ENCODE measurements around the gene EGFL6. TPM values are rescaled to one million over a fixed set of nuclear protein-coding genes. Genes with fewer than 3 reads are reported as not detected.

Gene EGFL6
- polyA plus RNA-seq, 1 donor (not counting 4 experiments of a cell fraction or from before 2014, with no cell fraction given), result 0.38 TPM

DNA sequence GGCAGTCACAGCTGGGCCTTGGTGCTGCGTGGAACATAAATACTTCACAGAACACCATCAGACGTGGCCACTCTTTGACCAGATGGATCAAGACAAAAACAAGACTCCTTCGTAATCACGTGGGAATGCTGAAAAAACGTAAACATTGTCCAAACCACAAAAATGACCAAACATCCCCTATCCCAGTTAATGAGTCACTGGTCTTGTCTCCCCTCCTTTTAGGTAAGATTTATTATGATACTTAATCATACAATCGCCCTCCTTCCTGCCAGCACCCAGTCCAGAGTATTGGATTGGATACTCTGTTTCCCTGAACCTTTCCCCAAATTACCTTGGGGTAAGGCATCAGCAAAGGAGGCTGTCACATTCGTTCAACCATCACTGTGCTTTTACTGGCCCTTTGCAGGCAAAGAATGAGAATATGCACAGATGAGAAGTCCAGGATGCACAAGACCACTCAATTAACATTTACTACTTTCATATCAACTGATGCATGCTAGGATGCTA lies 82.9 kb downstream of the EGFL6 start:
- Histone ChIP-seq H4K20me1 (ENCODE audit: control insufficient read depth, extremely low read depth, insufficient read depth, low read length) (no peaks in the 10 kb centered on the region), H3K79me2 (ENCODE audit: control insufficient read depth, insufficient read depth, low read length) (no peaks in the 10 kb centered on the region), H3K36me3 (ENCODE audit: control insufficient read depth in 2 of 2, extremely low read depth in 1 of 2, insufficient read depth in 2 of 2, low read length in 2 of 2) (no peaks in the 10 kb centered on the region), H2AFZ (ENCODE audit: control insufficient read depth, low read length) (peak overlapping the region; percentile 81), H3K27ac (ENCODE audit: control insufficient read depth, insufficient read depth, low read length) (peak overlapping the region; percentile 16), H3K9me1 (ENCODE audit: control insufficient read depth, extremely low read depth, insufficient read depth, low read length) (no peaks in the 10 kb centered on the region), H3K4me2 (ENCODE audit: control insufficient read depth, extremely low read depth, insufficient read depth, low read depth, low read length) (peak overlapping the region; percentile 71), H3K9me3 (ENCODE audit: control insufficient read depth, low read depth, low read length) (no peaks in the 10 kb centered on the region), H3K9ac (ENCODE audit: control insufficient read depth, extremely low read depth, insufficient read depth, low read length) (peak overlapping the region; percentile 88), H3K4me1 (ENCODE audit: control insufficient read depth, extremely low read depth, insufficient read depth, low read length) (peaks cover 12% of the 10 kb centered on the region), H3K27me3 (ENCODE audit: control insufficient read depth, extremely low read depth, insufficient read depth, low read length) (peaks cover 4% of the 10 kb centered on the region), H3K4me3 (ENCODE audit: control insufficient read depth in 2 of 3, extremely low read depth in 1 of 3, insufficient read depth in 2 of 3, low read depth in 1 of 3, low read length in 3 of 3) (peak overlapping the region; percentile 44 to 60 (median 57))
- no peak for FAIRE-seq
- DNase-seq (ENCODE audit: low read depth, low spot score), result no peak
- TF ChIP-seq, protein P1, sequence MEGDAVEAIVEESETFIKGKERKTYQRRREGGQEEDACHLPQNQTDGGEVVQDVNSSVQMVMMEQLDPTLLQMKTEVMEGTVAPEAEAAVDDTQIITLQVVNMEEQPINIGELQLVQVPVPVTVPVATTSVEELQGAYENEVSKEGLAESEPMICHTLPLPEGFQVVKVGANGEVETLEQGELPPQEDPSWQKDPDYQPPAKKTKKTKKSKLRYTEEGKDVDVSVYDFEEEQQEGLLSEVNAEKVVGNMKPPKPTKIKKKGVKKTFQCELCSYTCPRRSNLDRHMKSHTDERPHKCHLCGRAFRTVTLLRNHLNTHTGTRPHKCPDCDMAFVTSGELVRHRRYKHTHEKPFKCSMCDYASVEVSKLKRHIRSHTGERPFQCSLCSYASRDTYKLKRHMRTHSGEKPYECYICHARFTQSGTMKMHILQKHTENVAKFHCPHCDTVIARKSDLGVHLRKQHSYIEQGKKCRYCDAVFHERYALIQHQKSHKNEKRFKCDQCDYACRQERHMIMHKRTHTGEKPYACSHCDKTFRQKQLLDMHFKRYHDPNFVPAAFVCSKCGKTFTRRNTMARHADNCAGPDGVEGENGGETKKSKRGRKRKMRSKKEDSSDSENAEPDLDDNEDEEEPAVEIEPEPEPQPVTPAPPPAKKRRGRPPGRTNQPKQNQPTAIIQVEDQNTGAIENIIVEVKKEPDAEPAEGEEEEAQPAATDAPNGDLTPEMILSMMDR (optimal IDR thresholded peaks at IDR 0.05 in 1 of 3, IDR thresholded peaks at IDR 0.05 in 1 of 3, conservative IDR thresholded peaks at IDR 0.05 in 1 of 3; ENCODE audit: extremely low read depth in 1 of 3, insufficient read depth in 2 of 3, low read length in 3 of 3), result no peak
- no peak for TF ChIP-seq EZH2 (IDR thresholded peaks at IDR 0.05; ENCODE audit: low read length)
- dilution Hi-C loops (cut with MboI; ENCODE audit: extremely low pct_ligation_motif_present, low sequenced_read_pairs), result no loop called here

DNA sequence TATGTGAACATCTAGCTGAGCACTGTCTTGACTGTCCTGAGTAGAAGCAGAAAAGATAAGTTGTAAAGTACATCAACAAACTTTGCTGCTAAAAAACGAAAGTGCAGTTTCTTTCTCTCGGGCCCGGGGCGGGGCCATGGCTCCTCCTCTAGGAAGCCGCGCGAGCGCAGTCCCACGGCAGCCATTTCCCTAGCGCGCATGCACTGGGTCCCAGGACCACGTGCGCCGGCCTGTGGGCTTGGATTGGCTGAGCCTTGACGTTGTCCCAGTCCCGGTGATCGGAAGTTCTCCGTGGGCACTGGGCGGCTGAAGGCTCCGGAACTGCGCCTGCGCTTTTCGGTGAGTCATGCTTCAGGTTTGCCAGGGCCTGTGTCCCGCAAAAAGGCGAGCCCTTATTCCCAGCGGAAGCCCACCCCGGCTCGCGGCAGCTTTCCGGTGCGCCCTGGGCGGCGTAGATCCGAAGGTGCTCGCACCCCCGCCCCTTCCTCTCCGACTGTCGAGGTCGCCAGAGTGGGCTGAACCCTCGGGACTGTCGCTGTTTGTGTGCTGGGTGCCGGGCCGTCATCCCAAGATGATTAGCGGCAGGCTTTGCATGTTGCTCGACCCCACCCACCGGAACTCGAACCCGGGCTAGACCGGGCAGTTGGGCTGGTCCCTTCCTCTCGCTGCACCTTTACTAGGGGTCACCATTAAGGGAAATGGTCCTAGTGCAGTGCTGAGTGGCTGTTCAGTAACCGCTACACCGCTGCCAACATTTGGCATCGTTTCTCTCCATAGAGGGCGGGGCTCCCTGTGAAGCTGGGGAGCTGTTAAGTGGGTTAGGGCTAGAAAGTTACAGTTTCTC lies 83.7 kb downstream of the EGFL6 start, which contains the start of gene TCEANC:
Gene TCEANC, plus strand, starts transcription at position 292 of the 844 bp plus-strand sequence. CDS start 9,368 bp downstream, outside the sequence.
- Histone ChIP-seq H3K4me2 (ENCODE audit: control insufficient read depth, extremely low read depth, insufficient read depth, low read depth, low read length) (peak within 1 kb of the TSS; percentile 86), H3K4me3 (ENCODE audit: control insufficient read depth in 2 of 3, extremely low read depth in 1 of 3, insufficient read depth in 2 of 3, low read depth in 1 of 3, low read length in 3 of 3) (peak within 1 kb of the TSS; percentile 57 to 82 (median 60)), H3K9me1 (ENCODE audit: control insufficient read depth, extremely low read depth, insufficient read depth, low read length) (no peaks in the 10 kb centered on the region), H3K36me3 (ENCODE audit: control insufficient read depth in 2 of 2, extremely low read depth in 1 of 2, insufficient read depth in 2 of 2, low read length in 2 of 2) (no peaks in the 10 kb centered on the region), H3K4me1 (ENCODE audit: control insufficient read depth, extremely low read depth, insufficient read depth, low read length) (peaks cover 12% of the 10 kb centered on the region), H4K20me1 (ENCODE audit: control insufficient read depth, extremely low read depth, insufficient read depth, low read length) (no peaks in the 10 kb centered on the region), H3K27ac (ENCODE audit: control insufficient read depth, insufficient read depth, low read length) (peak within 1 kb of the TSS; percentile 87), H3K79me2 (ENCODE audit: control insufficient read depth, insufficient read depth, low read length) (no peaks in the 10 kb centered on the region), H3K9me3 (ENCODE audit: control insufficient read depth, low read depth, low read length) (no peaks in the 10 kb centered on the region), H2AFZ (ENCODE audit: control insufficient read depth, low read length) (peak within 1 kb of the TSS; percentile 97), H3K27me3 (ENCODE audit: control insufficient read depth, extremely low read depth, insufficient read depth, low read length) (peaks cover 4% of the 10 kb centered on the region), H3K9ac (ENCODE audit: control insufficient read depth, extremely low read depth, insufficient read depth, low read length) (peak within 1 kb of the TSS; percentile 88)
- FAIRE-seq, result peak; percentile 88
- dilution Hi-C loops (cut with MboI; ENCODE audit: extremely low pct_ligation_motif_present, low sequenced_read_pairs), result no loop called here
- no peak for TF ChIP-seq EZH2 (IDR thresholded peaks at IDR 0.05; ENCODE audit: low read length)
- TF ChIP-seq, protein P1 (optimal IDR thresholded peaks at IDR 0.05 in 1 of 3, IDR thresholded peaks at IDR 0.05 in 1 of 3, conservative IDR thresholded peaks at IDR 0.05 in 1 of 3; ENCODE audit: extremely low read depth in 1 of 3, insufficient read depth in 2 of 3, low read length in 3 of 3), result no peak
- DNase-seq (ENCODE audit: low read depth, low spot score), result peak; percentile 83

Data from keratinocyte (primary cell).